GM21515 (cell line): ENCODE measurements around the gene CORO1C.
"Not testable (repeated sequence)": the region's sequence is repeated elsewhere in the genome, so short reads cannot be mapped to it uniquely, and the experiment has no call there.

Experiments used
- ATAC-seq: cut with Tn5 transposase; IDR thresholded peaks from one replicate; pipeline ENCODE4 v1.9.1; 2021; ENCODE audit not compliant: unreplicated experiment

The CORO1C gene

DNA sequence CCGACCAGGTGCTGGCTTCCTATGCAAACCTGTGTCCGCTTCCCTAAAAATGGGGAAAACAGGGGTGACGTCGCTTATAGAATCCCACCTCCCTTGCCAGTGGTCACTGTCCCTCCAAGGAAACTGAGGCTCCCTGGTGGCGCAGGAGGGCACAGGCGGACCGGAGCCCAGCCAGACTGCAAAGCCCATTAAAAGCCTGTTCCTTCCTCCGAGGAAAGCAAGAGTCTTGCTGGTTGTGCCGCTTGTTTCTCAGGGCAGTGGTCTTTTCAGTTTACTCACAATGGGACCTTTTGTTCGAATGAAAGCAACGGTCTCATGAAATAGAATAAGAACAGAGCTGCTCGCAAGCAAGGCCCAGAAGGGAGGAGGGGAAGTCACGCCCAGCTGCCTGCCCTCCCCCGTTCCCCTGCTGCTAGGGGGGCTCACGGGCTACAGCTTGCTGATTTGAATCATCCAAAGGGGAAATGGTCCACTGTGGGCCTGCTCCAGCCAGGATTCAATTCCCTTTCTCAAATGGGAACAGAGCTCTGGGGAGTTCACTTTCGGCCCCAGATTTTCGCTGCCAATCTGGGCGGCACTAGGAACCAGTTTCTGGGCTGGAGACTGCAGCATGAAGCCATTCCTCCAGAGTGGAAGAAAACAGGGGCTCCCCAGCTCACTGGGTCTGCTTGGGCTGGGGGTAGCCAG lies 93.0 kb downstream of the CORO1C start:
- no peak for ATAC-seq

- no peak for ATAC-seq
Observed at GRCh38 chr12:108637222-108637971, 93.9 kb downstream of the CORO1C start.

- ATAC-seq: no peak
Observed at GRCh38 chr12:108635997-108636808, 95.1 kb downstream of the CORO1C start.

DNA sequence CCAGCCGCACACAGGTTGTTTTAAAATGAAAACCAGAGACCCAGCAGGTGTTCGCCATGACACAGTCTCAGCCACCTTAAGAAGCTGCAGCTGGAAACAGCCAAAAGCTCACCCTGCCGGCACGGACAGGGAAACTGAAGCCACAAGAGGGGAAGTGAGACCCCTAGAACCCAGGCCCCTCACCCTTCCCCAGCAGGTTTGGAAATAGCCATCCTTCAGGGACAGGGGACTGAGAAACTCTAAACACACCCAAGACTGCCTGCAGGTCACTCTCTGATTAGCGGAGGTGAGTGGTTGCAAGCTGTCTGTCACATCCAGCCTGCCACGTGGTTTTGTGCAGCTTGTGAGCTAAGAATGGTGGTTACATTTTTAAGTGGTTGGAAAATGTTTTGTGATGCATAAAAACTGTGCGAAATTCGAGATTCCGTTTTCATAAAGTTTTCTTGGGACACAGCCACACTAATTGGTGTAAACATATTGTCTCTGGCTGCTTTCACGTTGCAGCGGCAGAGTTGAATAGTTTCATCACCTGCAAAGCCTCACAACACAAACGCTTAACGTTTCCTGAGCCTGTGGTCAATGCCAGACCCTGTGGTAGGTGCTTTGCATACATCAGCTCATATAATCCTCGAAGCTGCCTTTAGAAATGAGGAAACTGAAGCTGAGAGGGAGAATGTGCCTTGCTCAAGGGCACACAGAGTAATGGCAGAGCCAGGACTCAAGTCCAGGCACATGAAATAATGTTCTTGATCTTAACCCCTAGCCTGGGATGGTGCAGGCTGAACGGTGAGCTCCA lies 95.9 kb downstream of the CORO1C start:
- peak; percentile 51 for ATAC-seq

DNA sequence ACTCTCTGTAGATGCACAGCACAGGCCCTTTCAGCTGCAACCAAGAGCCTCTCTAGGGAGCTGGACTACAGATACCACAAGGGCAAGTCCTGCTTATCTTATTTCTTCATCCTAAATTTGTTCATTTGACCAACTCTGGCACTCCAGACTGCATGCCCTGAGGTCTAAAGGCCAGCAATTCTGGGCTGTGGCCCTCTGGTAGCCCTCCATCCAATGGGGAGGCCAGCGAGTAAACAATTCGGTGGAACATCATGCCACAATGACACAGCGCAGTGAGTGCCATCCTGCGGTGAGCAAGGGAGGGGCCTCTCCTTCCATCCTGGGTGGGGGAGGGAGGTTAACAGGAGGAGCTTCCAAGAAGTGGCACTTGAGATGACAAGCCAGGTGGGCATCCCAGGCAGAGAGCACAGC lies 97.0 kb downstream of the CORO1C start:
- ATAC-seq: no peak

DNA sequence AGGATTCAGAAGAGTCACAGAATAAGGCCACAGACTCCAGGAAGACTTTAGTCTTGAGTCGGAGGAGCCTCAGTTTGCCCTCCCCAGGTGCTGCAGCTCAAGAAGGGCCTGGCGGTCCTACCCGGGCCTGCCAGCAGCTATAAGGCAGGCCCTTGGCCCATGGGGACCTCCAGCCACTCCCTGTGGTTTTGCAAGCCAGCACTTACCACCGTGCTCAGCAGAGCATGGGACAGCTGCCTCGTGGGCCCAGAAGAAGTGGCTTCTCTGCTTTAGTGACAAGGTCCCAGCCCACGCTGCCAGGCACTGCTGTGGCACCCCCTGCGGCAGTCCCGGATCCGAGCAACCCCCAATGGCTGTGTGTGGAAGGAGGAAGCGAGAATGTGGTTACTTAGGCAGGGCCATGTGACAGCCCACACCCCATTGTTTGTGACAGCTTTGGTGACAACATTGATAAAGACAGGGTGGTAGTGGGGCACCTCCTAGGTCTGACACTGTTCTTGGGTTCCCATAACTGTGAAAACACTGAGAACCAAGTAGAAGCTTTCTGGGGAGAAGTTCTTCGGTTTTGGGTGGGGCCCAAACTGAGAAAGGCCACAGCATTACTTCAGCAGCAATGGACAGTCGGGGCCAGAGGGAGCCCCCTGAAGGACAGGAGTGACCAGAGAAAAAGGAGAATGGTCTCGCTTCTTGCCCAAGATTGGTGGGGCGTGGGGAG lies 97.6 kb downstream of the CORO1C start, which contains the start of gene SELPLG:
Gene SELPLG (minus strand): TSS at position 361 of the 715 bp plus-strand sequence. CDS start 9,587 bp downstream, outside the sequence.
- peak; percentile 52 for ATAC-seq

- no peak for ATAC-seq
Observed at GRCh38 chr12:108633081-108633533, 98.2 kb downstream of the CORO1C start.

DNA sequence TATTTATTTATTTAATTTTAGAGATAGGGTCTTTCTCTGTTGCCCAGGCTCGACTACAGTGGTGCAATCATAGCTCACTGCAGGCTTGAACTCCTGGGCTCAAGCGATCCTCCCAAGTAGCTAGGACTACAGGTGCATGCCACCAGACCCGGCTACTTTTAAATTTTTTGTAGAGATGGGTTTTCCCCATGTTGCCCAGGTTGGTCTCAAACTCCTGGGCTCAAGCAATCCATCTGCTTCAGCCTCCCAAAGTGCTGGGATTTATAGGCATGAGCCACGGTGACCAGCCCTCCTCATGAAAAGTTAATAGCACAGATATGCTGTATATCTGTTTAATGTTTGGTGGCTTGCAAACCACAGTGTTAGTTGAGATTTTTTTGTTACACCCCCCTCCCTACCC lies 100.1 kb downstream of the CORO1C start:
- ATAC-seq: not testable (repeated sequence)

DNA sequence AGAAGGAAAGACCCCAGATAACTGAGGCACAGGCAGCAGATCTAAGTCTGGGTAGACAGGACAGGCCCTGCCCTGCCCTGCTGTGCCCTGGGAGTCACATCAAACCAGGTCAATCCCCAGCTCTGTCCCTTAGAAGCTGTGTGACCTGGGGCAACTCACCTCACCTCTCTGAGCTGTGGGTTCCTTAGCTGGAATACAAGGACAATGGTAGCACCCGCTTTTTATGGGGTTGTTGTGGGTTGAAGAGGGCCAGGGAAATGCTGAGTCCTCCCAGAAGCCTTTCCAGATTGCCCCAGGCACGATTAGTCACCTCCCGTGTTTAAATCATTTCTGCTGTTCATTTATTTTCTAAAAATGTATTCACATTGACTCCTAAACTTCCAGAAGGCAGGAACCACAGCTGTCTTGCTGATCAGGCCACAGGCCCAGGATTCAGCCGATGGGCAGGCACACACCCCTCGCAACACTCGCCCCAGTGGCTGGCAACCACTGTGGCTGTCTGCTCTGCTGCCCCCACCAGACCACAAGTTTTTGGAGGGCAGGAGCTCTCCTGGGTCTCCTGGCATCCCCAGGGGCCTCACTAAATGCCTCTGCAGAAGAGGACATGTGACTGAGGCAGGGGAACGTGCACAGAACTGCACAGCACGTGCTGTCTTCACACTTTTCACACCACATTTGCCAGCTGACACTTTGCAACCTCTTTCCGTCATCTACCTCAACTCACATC lies 100.7 kb downstream of the CORO1C start:
- ATAC-seq: no peak

DNA sequence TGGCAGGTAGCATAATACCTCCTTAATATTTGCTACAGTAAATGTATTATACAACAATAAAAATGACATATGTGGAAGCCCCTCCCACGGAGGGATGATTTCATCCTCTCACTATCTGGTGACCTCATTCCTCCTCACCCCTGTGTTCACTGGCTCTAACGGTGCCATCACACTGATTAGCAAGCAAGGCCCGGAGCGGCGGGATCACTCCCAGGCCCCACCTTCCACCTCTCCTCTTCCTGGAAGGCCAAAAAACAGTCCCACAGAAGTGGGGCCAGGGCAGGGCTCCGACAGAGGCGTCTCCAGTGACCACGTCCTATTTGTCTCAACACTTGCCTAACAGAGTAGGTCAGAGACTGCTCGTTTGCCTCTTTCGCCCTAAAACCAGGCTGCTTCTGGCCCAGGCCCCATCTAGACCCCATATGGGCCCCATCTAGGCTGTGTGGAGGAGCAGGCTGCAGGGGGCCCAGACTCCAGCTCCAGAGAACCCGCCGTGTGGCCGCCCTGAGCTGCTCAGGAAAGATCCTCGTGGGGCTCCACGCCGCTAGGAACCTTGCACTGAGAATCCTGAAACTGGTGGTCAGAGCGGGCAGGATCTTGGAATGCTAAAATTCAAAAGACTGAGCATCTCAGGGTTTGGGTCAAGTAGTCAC lies 101.4 kb downstream of the CORO1C start:
- no peak for ATAC-seq

- no peak for ATAC-seq
Observed at GRCh38 chr12:108629151-108629550, 102.2 kb downstream of the CORO1C start.

- ATAC-seq: no peak
Observed at GRCh38 chr12:108627134-108627920, 104.0 kb downstream of the CORO1C start.

DNA sequence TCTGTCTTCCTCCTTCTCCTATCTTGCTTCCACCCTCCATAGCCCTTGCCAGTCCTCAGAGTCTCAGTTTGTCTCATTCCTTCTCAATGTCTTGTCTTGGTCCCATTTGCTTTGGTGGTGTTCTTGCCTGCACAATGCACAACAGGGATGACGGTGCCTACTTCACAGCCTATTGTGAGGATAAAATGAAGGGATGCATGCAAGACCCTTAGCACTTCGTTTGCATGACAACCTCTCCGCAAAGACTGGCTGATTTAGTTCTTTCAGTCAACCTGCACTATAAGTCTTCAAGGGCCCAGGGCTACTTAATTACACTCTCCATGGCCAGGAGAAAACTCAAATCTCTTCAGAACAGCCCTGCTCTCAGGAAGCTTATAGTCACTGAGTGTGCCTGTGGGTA lies 106.1 kb downstream of the CORO1C start:
- no peak for ATAC-seq

GRCh38 chr12:108623577-108623976 lies 107.7 kb downstream of the CORO1C start:
- ATAC-seq: no peak

- no peak for ATAC-seq
Observed at GRCh38 chr12:108622921-108623514, 108.3 kb downstream of the CORO1C start.

DNA sequence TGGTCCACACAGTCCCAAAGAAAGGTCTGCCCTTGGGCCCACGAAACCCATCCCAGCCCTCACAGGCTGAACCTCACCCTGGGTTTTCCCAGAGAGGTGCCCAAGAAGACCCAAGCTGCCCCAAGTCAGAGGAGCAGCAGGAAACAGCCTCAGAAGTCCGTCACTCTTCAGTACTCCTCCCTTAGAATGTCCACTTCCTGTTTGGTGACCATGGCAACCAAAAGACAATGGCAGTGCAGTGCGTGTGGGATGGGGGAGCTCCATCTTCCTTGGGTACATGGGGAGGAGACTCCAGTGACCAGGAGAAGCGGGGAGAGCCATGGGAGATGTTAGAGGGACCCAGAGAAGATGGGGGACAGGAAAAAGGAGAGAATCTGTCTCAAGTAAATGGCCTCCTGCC lies 108.9 kb downstream of the CORO1C start:
- ATAC-seq: no peak

DNA sequence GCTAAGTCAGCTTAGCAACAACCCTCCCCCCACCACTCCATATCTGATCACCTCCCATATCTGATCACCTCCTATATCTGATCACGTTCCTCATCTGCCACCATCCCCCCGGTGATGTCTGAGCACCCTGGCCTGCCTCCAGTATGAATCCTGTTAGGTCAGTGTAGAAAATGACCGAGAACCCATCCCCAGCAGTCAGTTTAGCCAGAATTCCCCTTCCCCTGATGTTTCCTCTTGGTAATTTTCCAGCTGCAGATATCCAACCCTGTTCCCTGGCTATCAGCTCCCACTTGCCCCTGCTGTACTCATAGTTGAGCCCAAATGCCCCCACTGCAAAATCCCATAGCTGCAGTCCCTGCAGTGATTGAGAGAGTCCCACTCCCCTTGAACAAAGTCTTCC lies 110.2 kb downstream of the CORO1C start:
- no peak for ATAC-seq
